ENCODE measurements around the gene ORMDL1. TPM values are rescaled to one million over a fixed set of nuclear protein-coding genes. Genes with fewer than 3 reads are reported as not detected.

ORMDL1 gene
- total and polyA plus RNA-seq, 4 donors = 22.1 to 64.9 (median 34.2) TPM

DNA sequence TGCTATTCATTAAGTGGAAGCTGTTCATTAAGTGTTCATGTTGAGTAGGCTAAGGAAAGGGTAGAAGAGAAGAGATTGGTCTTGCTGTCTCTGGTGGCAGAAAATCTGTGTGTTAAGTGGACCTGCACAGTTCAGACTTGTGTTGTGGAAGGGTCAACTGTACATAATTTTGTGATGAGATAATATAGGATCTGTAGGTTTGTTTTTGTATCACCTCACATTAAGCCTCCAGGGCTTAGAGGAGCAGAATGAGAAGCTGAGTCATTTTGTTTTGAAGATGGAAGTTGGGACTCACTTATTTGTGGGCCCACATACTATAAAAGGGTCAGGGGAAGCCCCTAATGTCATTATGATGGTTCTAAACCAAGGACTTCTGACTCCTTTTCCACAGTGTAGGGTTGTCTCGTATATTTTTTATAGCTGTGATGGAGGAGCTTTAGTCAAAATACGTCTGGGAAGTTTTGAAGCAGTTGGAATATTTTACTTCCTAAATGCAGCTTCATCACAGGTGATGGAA lies 18.3 kb upstream of the ORMDL1 start:
- no peaks in the 10 kb centered on the region for H3K4me1 ChIP-seq (ENCODE audit: control insufficient read depth in 4 of 4, insufficient read depth in 4 of 4, low read length in 3 of 4)
- no peak for DNase-seq (ENCODE audit: low spot score)
- no peak overlapping the region for H3K9ac ChIP-seq (ENCODE audit: low read depth in 1 of 2, low read length in 2 of 2)
- H3K4me3 ChIP-seq (ENCODE audit: low read depth in 1 of 3, low read length in 3 of 3) = no peak overlapping the region
- 96% methylated on average over 2 of the region's 2 CpGs for WGBS
- peaks cover 0 to 4% (median 2%) of the 10 kb centered on the region in 4 donors for H3K36me3 ChIP-seq (ENCODE audit: control insufficient read depth in 4 of 4, insufficient read depth in 3 of 4, low read depth in 1 of 4, low read length in 3 of 4)
- no peak overlapping the region for H3K27ac ChIP-seq (ENCODE audit: low read depth in 1 of 2, low read length in 2 of 2)
- no peaks in the 10 kb centered on the region for H3K9me3 ChIP-seq (ENCODE audit: control insufficient read depth in 4 of 4, low read length in 3 of 4)
- no peak for TF ChIP-seq CTCF (IDR thresholded peaks at IDR 0.05; ENCODE audit: low read depth, low read length, missing input control)
- no peak for TF ChIP-seq RAD21 (IDR thresholded peaks at IDR 0.05)
- TF ChIP-seq HNF4G (IDR thresholded peaks at IDR 0.05) = no peak
- no peak for TF ChIP-seq YY1 (IDR thresholded peaks at IDR 0.05)
- TF ChIP-seq NR2F2 (IDR thresholded peaks at IDR 0.05) = no peak
- no peak for TF ChIP-seq HNF4A (conservative IDR thresholded peaks at IDR 0.05)
- TF ChIP-seq REST (IDR thresholded peaks at IDR 0.05) = no peak
- TF ChIP-seq EGR1 (IDR thresholded peaks at IDR 0.05; ENCODE audit: low read depth in 2 of 2) = no peak
- no peak for TF ChIP-seq MAX (IDR thresholded peaks at IDR 0.05)
- TF ChIP-seq, protein P1, sequence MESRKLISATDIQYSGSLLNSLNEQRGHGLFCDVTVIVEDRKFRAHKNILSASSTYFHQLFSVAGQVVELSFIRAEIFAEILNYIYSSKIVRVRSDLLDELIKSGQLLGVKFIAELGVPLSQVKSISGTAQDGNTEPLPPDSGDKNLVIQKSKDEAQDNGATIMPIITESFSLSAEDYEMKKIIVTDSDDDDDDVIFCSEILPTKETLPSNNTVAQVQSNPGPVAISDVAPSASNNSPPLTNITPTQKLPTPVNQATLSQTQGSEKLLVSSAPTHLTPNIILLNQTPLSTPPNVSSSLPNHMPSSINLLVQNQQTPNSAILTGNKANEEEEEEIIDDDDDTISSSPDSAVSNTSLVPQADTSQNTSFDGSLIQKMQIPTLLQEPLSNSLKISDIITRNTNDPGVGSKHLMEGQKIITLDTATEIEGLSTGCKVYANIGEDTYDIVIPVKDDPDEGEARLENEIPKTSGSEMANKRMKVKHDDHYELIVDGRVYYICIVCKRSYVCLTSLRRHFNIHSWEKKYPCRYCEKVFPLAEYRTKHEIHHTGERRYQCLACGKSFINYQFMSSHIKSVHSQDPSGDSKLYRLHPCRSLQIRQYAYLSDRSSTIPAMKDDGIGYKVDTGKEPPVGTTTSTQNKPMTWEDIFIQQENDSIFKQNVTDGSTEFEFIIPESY (IDR thresholded peaks at IDR 0.05) = no peak
- no peak for TF ChIP-seq RXRA (IDR thresholded peaks at IDR 0.05)
- TF ChIP-seq SP1 (IDR thresholded peaks at IDR 0.05) = no peak
- no peak for TF ChIP-seq ATF3 (IDR thresholded peaks at IDR 0.05)
- TF ChIP-seq FOXA1 (IDR thresholded peaks at IDR 0.05) = no peak
- TF ChIP-seq FOXA2 (IDR thresholded peaks at IDR 0.05) = no peak
- TF ChIP-seq GABPA (IDR thresholded peaks at IDR 0.05 in 1 of 2, conservative IDR thresholded peaks at IDR 0.05 in 1 of 2) = no peak
- no peak for TF ChIP-seq TAF1 (conservative IDR thresholded peaks at IDR 0.05)
- TF ChIP-seq JUND (IDR thresholded peaks at IDR 0.05) = no peak
- H3K27me3 ChIP-seq (ENCODE audit: control insufficient read depth in 4 of 4, insufficient read depth in 4 of 4, low read length in 3 of 4) = no peaks in the 10 kb centered on the region
